Nucleus accumbens (tissue), 56 donors: ENCODE results near the gene TBXT.
"Not testable (repeated sequence)": the region's sequence is repeated elsewhere in the genome, so short reads cannot be mapped to it uniquely, and the experiment has no call there.

Experiments used
- DNase-seq, 56 donors: peaks; one replicate each; lab custom pipeline; 2025; lab: John Stamatoyannopoulos, UW

TBXT gene

DNA sequence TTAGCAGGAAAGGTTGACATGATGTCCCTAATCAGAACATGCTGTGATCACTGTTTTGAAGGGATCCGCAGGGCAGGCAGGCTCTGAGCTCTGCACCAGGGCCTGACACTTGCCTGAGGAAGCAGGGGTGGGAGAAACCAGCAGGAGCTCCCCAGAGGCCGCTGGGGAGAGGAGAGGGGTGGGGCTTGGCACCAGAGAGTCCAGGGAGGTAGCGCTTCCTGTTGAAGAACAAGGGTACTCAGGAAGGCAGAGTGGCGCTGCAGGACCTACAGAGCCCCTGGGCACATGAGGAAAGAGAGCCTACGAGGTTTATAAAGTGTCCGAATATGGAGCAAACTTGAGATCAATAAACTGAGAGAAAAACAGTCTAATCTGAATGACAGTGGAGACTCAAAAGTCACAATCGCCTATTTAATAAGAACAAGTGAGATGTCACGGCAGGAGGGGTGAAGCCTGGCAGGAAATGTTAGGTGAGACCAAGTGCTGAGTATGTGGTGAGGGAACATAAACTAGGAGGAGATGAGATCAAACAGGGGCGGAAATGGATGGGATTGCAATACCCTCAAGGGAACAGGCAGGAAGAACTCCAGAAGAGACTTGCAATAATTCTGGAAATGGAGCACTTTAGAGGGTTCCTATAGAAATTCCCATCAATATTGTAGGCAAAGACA, 5.8 kb upstream of the TBXT start:
- no peak for DNase-seq

DNA sequence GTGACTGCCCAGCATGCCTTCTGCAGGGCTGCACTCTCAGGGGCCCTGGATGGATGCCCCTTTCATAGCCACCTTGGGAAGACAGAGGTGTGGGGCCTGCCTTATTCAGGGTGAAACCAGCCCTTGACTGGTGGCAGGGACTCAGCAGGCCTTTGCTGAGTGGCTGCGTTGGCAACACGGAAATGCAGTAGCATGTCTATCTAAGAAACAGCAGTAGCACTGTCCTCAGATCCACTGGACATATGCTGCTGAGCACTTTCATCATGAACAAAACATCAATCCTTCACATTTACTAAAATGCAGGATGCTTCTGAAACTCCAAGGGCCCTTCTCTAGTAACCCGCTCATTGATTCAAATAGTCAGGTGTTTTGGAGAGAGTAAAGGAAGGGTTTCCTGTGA, 4.9 kb upstream of the TBXT start:
- no peak for DNase-seq

DNA sequence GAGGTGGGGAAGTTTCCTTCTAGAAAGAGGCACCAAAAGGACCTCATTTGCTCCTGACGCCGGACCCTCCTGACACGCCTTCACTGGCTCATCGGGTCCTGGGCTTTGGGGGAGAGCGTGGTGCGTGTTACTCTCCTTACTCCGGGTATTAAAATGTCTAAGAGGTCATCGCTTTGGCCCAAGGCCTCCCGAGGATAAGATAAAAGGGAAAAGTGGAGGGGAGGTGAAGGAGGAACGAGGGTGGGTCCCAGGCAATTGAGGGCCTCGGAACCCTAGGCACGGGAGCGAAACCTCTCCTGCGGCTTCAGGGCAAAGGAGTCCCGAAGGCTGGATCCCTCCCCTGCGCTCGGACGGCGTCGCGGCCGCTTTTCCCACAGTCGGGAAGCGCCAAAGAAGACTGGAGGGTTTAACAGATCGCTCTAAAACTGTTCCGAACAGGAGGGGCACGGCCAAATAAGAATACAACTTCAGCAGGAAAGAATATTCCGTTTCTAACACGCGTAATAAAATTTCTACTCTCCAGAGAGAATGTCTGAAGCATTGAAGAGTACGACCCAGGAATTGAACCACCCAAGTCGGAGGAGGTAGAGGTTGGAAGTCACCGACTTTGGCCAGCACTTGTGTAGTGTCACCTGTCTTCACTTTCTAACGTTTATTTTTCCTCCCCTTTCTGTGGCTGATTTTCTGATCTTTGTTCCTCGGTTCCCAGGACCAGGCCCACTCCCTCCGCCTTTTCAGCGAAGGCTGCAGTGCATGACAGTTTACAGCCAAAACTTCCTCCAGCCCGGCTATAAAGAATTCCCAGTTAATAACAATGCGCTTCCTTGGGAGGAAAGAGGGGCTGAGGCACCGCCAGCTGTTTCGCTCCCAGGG, 2.1 kb upstream of the TBXT start:
- no peak for DNase-seq

DNA sequence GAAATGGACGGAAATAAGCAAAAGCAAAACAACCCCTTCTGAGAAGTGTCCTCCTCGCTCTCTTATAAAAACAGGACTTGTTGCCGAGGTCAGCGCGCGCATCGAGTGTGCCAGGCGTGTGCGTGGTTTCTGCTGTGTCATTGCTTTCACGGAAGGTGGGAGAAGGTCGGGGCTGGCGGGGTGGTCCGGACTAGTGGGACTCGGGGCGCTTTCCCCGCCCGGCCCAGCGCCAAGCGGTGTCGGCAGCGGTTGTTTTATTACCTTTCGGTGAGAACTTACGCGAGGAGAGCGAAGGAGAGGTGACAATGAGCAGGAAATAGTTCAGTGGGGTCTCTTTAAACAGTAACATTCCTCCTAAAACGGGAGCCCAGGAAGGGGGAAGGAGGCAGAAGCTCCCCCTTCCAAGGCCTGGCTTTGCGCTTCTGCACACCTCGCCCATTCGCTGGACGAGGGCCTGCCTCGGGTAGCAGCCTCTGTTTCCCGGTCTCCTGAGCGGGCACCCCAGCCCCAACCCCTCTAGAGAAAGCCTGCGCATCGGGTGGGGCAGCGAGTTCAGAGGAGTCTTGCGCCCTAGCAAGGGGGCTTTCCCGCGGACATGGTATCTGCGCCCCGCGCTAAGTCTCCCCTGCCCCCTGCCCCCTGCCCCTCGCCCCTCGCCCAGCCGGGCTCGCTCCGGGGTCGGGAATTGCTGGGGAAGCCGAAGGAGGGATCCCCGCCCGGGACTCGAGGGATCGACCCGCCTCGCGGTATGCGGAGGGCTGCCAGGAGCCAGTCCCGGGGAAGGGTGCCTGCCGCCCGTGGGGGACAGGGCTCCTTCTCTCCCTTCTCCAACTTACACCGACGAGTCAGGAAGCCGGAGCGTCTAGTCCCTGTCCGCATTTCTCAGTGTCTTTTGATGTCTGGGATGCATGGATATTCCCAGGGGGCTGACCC, 1.2 kb upstream of the TBXT start:
- DNase-seq: no peak

DNA sequence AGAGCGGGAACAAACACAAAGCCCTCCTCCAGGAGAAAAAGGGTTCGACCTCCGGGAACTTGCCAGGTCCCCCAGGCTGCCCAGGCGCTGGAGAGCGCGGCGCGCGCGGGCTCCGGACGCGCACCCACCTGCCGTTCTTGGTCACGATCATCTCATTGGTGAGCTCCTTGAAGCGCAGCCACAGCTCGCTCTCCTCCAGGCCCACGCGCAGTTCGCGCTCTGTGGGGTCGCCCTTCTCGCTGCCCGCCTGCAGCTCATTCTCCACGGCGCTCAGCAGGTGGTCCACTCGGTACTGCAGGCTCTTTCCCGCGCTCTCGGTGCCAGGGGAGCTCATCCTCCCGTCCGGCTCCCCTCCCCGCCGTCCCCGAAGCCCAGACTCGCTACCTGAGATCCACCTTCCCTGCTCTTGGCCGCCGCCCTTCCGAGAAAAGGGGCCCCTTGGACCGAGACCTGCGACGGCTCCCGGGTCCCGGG, 356 bp downstream of the TBXT start:
- no peak for DNase-seq

DNA sequence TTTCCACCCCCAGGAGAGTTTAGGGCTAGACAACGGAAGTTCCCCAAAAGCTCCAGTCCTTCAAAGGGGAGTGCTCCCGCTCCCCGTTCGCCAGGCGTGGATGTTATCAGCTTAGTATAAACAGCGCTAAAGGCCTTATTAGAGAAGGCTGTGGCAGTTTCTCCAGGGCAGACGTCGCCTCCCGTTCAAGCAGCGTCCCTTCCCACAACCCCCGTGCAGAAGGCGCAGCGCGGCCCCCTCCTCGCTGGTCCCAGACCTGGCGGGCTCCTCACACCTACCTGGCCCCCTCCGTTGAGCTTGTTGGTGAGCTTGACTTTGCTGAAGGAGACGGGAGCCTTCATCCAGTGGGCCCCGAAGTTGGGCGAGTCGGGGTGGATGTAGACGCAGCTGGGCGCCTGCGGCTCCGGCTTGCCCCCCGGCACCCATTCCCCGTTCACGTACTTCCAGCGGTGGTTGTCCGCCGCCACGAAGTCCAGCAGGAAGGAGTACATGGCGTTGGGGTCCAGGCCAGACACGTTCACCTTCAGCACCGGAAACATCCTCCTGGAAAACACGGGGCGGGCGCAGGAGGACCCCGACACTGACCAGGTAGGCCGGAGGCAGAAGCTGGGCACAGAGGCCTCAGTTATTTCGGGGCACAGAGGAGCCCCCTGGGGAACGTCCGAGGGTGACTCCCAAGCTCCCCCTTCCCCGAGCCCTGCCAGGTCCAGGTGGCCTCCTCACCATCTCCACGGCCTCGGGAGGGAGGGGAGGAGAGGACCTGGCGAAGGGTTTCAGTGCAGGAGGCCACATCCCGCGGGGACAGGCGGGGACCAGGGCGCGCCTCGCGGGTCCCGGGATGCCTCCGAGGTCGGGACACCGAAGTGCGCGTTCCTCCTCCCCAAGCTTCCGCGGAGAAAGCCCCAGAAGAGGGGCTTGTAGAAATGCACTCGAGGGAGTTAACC, 1.1 kb downstream of the TBXT start:
- no peak for DNase-seq

DNA sequence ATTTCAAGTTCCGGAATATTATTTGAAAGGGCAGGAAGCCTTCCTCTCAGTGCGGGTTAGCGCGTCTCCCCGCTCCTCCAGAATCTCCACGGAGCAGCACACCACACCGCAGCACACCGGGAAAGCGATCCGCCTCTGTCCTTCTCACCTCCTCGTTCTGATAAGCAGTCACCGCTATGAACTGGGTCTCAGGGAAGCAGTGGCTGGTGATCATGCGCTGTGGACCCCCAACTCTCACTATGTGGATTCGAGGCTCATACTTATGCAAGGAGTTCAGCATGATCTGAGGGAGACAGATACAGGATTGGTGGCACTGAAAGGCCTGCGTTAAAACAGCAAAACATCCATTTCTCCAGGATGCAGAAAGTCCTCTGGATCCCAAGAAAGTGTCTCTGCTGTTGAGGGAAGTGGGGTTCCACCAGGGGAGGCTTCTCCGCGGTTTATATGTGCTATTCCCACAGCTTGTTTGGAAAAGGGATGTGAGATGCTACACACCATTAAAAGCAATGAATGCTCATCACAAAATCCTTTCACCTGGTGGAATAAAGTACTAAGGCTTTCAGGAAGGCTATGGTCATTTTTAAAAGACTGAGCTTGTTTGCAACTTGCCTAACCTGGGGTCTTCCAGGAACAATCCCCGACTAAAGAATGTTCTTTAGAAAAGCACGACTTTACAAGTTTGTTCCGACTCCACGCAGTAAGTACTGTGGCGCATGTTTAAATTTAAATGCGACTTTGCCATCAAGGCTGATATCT, 1.9 kb downstream of the TBXT start:
- no peak for DNase-seq

DNA sequence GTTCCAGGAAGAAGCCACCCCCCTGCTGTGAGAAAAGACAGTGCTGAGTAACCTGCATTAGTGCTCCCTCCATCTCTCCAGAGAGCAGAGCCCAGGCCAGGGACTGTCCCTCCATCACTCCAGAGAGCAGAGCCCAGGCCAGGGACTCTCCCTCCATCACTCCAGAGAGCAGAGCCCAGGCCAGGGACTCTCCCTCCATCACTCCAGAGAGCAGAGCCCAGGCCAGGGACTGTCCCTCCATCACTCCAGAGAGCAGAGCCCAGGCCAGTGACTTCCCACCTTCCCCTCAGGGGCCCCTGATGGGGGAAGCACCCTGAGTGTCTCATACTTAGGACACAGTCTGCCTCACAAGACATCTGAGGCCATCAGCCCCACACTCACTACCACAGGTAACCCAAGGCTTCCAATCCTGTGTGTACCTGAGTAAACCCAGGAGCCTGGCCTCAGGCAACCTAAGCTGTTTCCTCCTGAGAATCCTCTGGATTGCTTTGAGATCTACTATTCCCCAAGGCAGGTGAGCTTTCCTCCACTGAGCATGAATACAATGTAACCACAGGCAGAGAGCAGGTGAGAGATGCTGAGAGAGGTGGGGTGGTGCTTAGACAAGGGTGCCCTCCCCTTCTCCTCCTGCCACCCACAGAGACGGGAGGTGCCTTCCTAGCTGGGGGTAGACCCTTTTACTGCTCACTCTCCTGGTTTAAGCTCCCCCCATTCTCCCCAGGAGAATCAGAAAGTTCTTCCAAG, 4.9 kb downstream of the TBXT start:
- DNase-seq: no peak

DNA sequence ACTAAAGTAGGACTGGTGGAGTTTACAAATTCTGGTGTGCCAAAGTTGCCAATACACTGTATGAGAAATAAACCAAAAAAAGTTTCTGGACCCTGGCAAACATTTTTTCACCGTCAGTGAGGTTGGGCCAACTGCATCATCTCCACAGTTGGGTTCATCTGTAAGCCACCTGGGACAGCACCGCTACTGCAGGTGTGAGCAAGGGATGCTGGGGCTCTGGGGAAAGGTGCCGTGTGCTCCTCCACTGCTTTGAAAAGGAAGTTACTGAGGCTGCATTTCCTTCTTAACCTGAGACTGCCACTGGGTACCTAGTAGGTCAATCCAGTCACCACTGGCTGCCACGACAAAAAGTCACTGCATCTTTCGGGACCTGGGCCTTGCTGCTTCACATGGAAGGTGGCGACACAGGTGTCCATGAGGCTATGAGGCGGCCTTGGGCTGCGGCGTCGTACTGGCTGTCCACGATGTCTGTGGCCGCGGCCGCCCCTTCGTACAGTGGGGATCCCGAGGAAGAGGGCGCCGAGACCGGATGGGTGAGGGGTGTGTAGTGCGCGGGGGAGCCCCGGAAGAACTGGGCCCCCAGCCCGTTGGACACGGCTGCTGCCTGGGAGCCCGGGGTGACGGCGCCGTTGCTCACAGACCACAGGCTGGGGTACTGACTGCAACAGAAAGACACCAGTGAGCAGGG, 9.6 kb downstream of the TBXT start:
- no peak for DNase-seq

DNA sequence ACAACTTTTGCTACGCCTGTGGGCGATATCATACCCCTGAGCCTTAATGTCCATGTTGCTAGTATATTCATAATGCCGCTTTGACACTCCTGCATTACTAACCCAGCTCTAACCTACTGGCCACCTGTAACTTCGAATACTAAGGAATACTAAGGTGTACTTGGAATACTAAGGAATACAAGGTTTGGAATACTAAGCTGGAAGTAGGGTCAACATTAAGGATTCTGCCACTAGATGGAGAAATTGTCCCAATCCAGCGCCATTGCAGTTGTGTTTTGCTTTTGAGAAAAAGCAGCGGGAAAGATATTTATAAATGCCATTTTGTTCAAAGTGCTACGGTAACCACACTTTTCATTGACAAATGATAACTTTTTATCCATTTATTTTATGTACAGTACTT, 10.7 kb downstream of the TBXT start:
- peak in 1 of 56 donors; percentile 2 for DNase-seq

DNA sequence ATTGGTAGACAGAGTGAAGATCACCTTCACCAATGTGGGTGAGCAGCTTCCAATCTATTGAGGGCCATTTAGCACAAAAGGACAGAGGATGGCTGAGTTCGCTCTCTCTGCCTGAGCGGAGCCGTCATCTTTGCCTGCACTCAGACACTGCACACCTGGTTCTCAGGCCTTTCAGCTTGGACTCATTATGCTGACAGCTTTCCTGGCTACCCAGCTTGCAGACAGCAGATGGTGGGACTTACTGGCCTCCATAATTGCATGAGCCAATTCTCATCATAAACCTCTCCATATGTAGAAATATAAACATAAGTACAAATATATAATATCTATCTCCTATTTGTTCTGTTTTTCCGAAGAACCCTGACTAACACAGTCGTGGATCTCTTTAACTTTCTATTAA, 13.7 kb downstream of the TBXT start:
- no peak for DNase-seq

DNA sequence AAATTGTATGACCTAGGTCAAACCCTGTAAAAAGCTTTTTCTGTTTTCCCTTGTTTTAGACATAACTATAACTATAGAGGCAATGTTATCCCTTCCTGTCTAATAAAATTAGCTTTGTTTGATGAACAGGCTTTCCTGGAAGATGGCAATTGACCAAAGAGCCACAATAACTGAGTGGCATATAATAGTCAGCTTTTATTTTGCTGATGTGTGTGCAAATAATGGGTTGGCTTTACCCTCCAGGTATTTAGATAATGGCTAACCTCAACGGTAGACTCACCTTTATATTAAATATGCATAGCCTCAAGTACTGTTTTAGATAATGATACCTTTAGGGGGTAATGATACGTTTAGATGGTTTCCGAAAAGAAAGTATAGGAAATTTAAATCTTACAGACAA, 15.0 kb downstream of the TBXT start:
- DNase-seq: no peak

DNA sequence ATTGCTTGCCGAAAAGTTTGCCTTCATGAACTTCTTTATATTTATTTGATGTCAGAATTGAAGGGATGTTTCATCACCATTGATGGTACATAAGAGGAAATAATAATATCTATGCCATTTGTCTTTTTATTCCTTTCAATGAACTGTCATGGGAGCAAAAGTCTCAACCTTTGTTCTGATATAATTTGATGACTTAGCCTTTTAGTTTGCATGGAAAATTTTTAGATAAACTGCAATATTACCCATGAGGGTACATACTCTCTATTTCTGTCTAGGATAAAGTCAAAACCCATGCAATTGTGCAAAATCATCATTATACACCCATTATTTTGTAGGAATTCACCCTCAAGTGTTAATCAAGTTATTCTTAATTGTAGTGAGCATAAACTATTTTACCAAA, 15.9 kb downstream of the TBXT start:
- no peak for DNase-seq

DNA sequence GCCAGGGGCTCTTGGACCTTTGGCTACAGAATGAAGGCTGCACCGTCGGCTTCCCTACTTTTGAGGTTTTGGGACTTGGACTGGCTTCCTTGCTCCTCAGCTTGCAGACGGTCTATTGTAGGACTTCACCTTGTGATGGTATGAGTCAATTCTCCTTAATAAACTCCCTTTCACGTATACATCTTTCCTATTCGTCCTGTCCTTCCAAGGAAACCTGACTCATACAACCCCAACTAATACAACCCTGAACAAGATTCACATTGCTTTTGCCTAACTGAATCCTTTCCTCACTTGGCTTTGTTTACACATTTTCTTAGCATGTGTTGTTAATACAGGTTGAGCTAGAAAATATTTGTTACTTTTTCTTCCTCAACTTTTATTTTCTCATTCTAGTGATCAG, 21.9 kb downstream of the TBXT start:
- DNase-seq: no peak

DNA sequence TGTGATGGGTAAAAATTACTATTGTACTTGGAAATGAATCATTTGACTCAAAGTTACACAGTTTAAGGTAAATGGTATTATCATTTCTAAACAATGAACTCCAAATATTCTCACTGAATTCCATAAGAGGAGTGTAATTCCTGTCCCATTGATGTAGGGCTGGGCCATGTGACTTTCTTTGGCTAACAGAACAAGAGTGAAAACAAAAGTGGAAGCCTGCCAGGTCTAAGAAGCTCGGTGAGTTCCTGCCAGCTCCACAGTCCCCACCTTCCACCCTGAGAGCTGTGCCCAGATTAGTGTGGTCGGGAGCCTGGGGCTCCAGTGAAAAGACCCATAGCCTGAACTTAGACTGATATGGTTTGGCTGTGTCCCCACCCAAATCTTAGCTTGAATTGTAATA, 24.6 kb downstream of the TBXT start:
- DNase-seq: no peak

DNA sequence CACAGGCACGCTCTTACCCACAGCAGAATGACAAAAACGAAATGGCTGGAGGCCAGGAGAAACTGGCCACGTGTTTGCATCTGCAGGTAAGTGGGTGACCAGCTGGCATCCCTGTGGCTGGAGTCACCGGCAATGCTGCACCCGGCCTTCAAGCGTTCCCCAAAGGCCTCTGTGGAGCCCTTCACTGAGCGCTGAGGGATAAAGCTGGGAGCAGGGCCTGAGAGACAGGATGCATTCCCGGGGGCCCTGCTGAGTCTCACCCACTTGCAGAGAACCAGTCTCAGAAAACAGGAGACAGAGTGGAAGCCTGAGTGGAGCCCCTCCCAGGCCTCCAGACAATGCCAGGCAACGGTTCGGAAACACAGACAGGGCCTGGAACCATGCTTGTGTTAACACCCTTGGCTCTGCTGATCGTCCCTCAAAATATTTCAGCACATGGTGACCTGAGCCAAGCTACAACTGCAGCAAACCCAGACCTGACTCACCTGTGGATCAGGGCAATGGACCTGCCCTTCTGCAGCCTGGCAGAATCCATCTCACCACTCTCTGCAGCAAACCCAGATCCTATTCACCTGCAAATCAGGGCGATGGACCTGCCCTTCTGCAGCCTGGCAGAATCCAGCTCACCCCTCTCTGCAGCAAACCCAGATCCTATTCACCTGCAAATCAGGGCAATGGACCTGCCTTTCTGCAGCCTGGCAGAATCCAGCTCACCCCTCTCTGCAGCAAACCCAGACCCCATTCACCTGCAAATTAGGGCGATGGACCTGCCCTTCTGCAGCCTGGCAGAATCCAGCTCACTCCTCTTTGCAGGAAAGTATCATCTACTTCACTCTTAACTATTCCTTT, 39.8 kb downstream of the TBXT start:
- no peak for DNase-seq

DNA sequence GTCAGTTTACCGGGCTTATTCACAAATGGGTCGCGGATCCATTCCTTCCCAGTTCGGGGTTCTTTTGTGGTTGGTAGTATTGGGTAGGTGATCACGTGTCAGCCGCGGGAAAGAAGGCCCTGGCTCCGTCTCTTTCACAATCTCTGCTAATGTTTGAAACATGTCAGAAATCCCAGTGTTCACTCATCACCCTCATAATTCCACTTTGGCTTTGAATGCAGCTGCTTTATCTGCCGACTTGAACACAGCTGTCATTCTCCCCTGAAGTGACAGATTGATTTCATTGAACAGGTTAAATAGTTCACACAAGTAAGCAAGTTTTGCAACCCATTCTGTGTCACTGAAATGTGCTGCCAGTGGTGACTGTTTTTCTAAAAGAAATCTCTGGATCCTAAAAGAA, 44.5 kb downstream of the TBXT start:
- not testable (repeated sequence) for DNase-seq
